ENCODE results near the gene E2F2.

The E2F2 gene

DNA sequence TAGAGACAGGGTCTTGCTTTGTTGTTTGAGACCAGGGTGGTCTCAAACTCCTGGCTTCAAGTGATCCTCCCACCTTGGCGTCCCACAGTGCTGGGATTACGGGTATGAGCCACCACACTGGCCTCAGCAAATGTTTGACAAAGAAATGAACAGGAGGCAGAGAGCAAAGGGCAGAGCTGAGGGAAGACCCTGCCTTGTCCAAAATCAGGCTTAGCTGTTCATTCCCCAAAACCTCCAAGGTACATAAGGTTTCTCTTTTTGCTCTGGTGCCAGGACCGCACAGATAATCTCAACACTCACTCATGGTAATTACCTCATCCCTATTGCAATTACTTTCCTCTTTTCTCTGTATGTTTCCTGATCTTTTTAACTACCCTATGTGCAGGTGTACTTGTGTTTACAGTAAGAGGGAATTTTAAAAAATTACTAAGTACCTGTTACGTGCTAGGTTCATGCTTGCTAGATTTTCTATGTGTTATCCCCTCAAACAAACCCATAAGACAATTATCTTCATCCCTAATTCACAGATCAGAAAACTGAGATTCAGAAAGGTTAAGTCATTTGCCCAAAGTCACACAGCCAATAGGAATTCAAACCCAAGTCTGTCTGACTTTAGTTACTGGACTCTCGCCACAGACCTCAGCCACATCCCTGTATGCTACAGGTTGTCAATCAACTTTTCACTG lies 58.5 kb downstream of the E2F2 start:
- FAIRE-seq: no peak
- TF ChIP-seq, protein P1, sequence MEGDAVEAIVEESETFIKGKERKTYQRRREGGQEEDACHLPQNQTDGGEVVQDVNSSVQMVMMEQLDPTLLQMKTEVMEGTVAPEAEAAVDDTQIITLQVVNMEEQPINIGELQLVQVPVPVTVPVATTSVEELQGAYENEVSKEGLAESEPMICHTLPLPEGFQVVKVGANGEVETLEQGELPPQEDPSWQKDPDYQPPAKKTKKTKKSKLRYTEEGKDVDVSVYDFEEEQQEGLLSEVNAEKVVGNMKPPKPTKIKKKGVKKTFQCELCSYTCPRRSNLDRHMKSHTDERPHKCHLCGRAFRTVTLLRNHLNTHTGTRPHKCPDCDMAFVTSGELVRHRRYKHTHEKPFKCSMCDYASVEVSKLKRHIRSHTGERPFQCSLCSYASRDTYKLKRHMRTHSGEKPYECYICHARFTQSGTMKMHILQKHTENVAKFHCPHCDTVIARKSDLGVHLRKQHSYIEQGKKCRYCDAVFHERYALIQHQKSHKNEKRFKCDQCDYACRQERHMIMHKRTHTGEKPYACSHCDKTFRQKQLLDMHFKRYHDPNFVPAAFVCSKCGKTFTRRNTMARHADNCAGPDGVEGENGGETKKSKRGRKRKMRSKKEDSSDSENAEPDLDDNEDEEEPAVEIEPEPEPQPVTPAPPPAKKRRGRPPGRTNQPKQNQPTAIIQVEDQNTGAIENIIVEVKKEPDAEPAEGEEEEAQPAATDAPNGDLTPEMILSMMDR (IDR thresholded peaks at IDR 0.05; ENCODE audit: insufficient read depth, missing control alignments): no peak
- no peak for DNase-seq (ENCODE audit: insufficient read length, low spot score)

DNA sequence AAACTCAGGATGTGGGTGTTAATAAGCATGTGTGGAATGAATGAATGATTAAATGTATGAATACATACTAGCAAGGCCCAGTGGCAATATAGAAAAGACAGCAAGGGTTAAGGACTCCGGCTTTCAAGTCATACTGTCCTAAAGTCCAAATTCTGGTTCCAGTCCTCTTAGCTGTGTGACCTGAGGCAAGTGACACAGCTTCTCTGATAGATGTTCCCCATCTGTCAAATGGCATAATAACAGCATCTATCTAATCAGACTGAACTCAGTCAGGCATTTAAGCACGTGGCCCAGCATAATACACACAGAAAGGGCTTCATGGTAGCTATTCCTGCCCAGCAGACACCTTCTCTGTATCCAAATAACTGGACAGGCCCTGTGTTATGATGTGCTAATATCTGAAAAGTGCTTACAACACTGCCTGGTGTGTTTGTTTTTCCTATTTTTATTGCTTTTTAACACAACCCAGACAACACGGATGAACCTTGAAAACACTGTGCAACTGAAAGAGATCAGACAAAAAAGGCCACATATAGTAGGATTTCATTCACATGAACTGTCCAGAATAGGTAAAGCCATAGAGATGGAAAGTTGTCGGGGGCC lies 59.5 kb downstream of the E2F2 start:
- DNase-seq (ENCODE audit: insufficient read length, low spot score): no peak
- no peak for FAIRE-seq
- TF ChIP-seq, protein P1 (IDR thresholded peaks at IDR 0.05; ENCODE audit: insufficient read depth, missing control alignments): no peak

DNA sequence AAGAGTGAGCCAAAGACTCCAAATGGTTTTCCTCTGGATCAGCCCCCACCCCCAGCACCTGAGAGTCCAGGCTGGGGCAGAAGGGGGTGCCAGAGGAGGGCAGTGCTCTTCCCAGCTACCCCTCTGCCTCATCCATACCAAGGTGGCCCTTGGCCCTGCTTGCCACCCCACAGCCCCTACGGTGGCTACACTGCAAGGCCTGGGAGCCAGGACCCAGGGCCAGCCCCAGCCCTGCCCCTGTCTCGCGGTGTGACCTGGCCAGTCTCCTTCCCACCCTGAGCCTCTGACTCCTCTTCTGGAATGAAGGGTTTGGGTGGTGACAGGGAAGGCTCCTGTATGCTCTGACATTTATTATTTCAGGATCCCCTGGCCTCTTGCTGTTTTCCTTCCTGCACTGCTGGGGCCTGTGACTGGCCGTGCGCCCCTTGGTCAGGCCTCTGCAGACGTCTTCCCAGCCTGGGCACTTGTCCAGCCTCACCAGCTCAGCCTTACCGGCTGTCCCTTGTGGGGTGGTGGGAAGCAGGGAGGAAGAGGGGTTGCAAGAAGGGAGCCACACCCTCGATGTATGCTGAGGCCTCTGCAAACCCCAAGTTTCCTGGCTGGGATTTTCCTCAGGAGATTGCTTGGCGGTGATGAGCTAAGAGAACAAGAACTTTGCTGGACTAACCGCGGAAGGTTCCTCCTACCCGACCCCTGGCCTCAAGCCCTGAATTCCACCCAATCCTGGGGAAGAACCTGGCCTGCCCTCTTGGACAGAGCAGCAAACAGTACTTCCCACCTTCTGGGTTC lies 60.6 kb downstream of the E2F2 start:
- DNase-seq (ENCODE audit: insufficient read length, low spot score): no peak
- TF ChIP-seq, protein P1 (IDR thresholded peaks at IDR 0.05; ENCODE audit: insufficient read depth, missing control alignments): no peak
- no peak for FAIRE-seq

DNA sequence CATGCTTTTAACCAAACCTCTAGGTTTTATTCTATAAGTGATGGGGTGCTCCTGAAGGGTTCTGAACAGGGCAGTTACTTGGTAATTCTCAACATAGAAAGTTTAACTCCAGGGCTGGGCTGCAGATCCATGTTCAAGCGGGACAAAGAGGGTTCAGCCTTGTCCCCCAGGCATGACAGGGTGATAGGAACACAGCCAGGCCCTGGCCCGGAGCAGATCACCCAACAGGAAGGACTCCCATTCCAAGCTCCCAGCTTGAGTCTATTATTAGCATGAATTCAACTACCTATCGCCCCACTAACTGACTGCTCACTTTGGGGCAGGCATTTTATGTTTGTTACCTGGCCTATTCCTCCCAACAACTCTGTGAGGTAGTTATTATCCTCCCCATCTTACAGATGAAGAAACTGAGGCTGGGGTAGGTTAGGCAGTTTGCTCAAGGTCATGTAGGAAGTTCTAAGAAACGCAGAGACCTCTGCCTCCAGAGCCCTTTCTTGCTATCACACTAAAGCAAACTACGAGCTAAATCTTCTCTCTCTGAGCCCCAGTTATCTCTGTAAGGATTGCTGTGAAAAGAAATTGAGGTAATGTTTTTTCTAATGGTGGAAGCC lies 61.6 kb downstream of the E2F2 start:
- TF ChIP-seq, protein P1 (IDR thresholded peaks at IDR 0.05; ENCODE audit: insufficient read depth, missing control alignments): no peak
- no peak for DNase-seq (ENCODE audit: insufficient read length, low spot score)
- no peak for FAIRE-seq

DNA sequence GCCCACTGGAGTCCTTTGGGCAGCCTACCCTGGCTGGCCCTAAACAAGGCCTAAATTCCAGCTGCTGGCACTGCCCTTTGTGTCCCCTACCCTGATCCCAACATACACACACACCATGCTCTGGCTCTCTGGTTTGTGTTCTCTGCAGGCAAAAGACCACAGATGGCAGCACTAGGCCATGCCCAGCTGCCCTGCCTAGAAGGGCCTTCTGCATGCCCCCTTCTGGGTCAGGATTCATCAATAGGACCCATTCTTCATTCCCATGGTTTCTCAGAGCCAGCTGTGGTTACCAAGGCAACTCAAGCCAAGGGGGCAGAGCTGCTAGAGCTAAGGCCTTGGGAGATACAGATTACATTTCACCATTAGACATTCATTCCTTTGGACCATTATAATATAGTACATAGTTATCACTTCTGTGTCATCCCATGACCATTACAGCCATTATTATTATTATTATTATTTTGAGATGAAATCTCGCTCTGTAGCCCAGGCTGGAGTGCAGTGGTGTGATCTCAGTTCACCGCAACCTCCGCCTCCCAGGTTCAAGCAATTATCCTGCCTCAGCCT lies 64.5 kb downstream of the E2F2 start:
- no peak for FAIRE-seq
- TF ChIP-seq, protein P1 (IDR thresholded peaks at IDR 0.05; ENCODE audit: insufficient read depth, missing control alignments): no peak
- DNase-seq (ENCODE audit: insufficient read length, low spot score): no peak

DNA sequence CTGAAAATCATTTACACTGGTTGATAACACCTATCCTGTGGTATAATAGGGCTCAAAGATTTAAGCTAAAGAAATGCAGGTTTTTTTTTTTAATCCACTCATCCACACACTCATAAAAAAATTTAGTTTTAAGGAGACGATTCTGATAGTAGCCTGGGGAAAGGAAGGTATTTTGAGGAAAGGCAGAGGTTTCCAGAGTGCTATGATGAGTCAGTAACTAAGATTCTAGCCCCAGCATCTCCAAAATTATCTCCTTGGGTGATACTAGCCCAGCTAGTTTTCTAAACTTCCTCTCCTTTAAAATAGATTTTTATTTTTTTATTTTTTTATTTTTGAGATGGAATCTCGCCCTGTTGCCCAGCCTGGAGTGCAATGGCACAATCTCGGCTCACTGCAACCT lies 67.7 kb downstream of the E2F2 start:
- FAIRE-seq: no peak
- TF ChIP-seq, protein P1 (IDR thresholded peaks at IDR 0.05; ENCODE audit: insufficient read depth, missing control alignments): no peak

More for the DNA sequence above, 67.7 kb downstream of the E2F2 start:
- no peak for DNase-seq (ENCODE audit: insufficient read length, low spot score)

Measured in D721Med (cell line).